HepG2 (cell line): ENCODE data around the gene PLCD4. TPM values are rescaled to one million over a fixed set of nuclear protein-coding genes. Genes with fewer than 3 reads are reported as not detected.

ENCODE experiments used
- BRCA1 ChIP-seq: sonication (generic); formaldehyde crosslinking; IDR thresholded peaks from 2 replicates; pipeline ENCODE4 v1.4.0; 2020; ENCODE audit warnings: missing genetic modification reagents
- KAT7 ChIP-seq: IDR thresholded peaks from 2 replicates; pipeline ENCODE4 v1.6.1; 2018; ENCODE audit warnings: borderline replicate concordance, missing compliant biosample characterization
- MIXL1 ChIP-seq: IDR thresholded peaks from 2 replicates; pipeline ENCODE4 v1.6.1; 2016
- NFATC3 ChIP-seq: sonication (generic); formaldehyde crosslinking; IDR thresholded peaks from 2 replicates; pipeline ENCODE4 v1.5.1; 2020; ENCODE audit warnings: mild to moderate bottlenecking, missing genetic modification reagents
- POLR2AphosphoS5 ChIP-seq: IDR thresholded peaks from 2 replicates; pipeline ENCODE4 v1.6.1; 2012; ENCODE audit warnings: low read depth, low read length
- SMC3 ChIP-seq: IDR thresholded peaks from 2 replicates; pipeline ENCODE4 v1.6.1; 2011; ENCODE audit warnings: low read length, improper control_type of control experiment
- TFDP1 ChIP-seq: IDR thresholded peaks from 2 replicates; pipeline ENCODE4 v1.6.1; 2016; ENCODE audit warnings: missing compliant biosample characterization, missing genetic modification reagents, borderline replicate concordance
- TRIM22 ChIP-seq: fragments of 450-650 bp; IDR thresholded peaks from 2 replicates; pipeline ENCODE4 v1.6.1; 2017
- ZBTB37 ChIP-seq: sonication (generic); formaldehyde crosslinking; IDR thresholded peaks from 2 replicates; pipeline ENCODE4 v1.4.0; 2020; ENCODE audit warnings: mild to moderate bottlenecking, missing genetic modification reagents
- ZFP36L1 ChIP-seq: sonication (generic); formaldehyde crosslinking; IDR thresholded peaks from 2 replicates; pipeline ENCODE4 v1.8.0; 2022; ENCODE audit warnings: mild to moderate bottlenecking, missing genetic modification reagents, moderate library complexity
- ZFP36L2 ChIP-seq: sonication (generic); formaldehyde crosslinking; IDR thresholded peaks from 2 replicates; pipeline ENCODE4 v1.4.0; 2020; ENCODE audit warnings: missing genetic modification reagents
- ZNF160 ChIP-seq: sonication (generic); formaldehyde crosslinking; IDR thresholded peaks from 2 replicates; pipeline ENCODE4 v1.8.0; 2022; ENCODE audit warnings: mild to moderate bottlenecking, inconsistent platforms, missing genetic modification reagents
- ZNF256 ChIP-seq: sonication (generic); formaldehyde crosslinking; conservative IDR thresholded peaks from 2 replicates; pipeline ENCODE4 v1.4.0; 2020; ENCODE audit warnings: missing genetic modification reagents
- ZNF407 ChIP-seq: sonication (generic); formaldehyde crosslinking; IDR thresholded peaks from one replicate; pipeline ENCODE4 v1.5.1; 2020; ENCODE audit warnings: mild to moderate bottlenecking, missing genetic modification reagents; ENCODE audit errors: not compliant biosample characterization
- ZNF446 ChIP-seq: sonication (generic); formaldehyde crosslinking; IDR thresholded peaks from 2 replicates; pipeline ENCODE4 v1.5.0; 2020; ENCODE audit warnings: mild to moderate bottlenecking, missing genetic modification reagents
- ZNF605 ChIP-seq: sonication (generic); formaldehyde crosslinking; IDR thresholded peaks from 2 replicates; pipeline ENCODE4 v1.8.0; 2022; ENCODE audit warnings: mild to moderate bottlenecking, missing genetic modification reagents
- ZNF660 ChIP-seq: sonication (generic); formaldehyde crosslinking; IDR thresholded peaks from 2 replicates; pipeline ENCODE4 v1.5.1; 2020; ENCODE audit warnings: mild to moderate bottlenecking, low read depth, missing genetic modification reagents, borderline replicate concordance
- ZNF672 ChIP-seq: sonication (generic); formaldehyde crosslinking; IDR thresholded peaks from 2 replicates; pipeline ENCODE4 v1.8.1; 2022; ENCODE audit warnings: missing genetic modification reagents
- polyA plus RNA-seq, 8 experiments: library from polyadenylated mRNA; depleted of rRNA in 3 of 8; stranded (reverse) in 7 of 8; unstranded in 1 of 8; fragments of >200 nt; fragmentation: Illumina TruSeq in 4 of 8; extraction: Trizol in 4 of 8; gene quantifications; 2 replicates each; pipeline versions ENCODE4 v1.2.1 to v1.2.3, GENCODE V29; 2011 to 2016; ENCODE audit warnings: low read depth in 4 of 8, missing spikeins in 1 of 8, mixed read lengths in 1 of 8; ENCODE audit not compliant: insufficient read depth in 1 of 8
- total RNA-seq, 5 experiments: library from RNA; depleted of rRNA; stranded (reverse); fragments of >200 nt; fragmentation: Illumina TruSeq; extraction: Trizol; gene quantifications; 2 replicates each; pipeline ENCODE4 v1.2.3, GENCODE V29; 2016; ENCODE audit warnings: low read depth in 1 of 5

Gene PLCD4
- total and polyA plus RNA-seq, 2 of the 13 experiments (the other 11 are each of a cell fraction or from before 2014, with no cell fraction given) = 0.26 TPM; not detected in 1

- TF ChIP-seq TRIM22 (no peak), ZFP36L2 (CRISPR knock-in tag) (no peak), ZNF672 (CRISPR knock-in tag) (no peak), POLR2AphosphoS5 (peak; percentile 97), ZFP36L1 (CRISPR knock-in tag) (peak; percentile 60; the same call in 1 of the 2 replicates), ZNF446 (CRISPR knock-in tag) (peak; percentile 80; the same call in 1 of the 2 replicates), MIXL1 (CRISPR knock-in tag) (0 out of 2 replicates have a peak, but pooled peaks have one; percentile 39), ZNF660 (peak; percentile 41; the same call in 1 of the 2 replicates), TFDP1 (CRISPR knock-in tag) (no peak), ZNF256 (CRISPR knock-in tag) (no peak), BRCA1 (CRISPR knock-in tag) (no peak; the same call in 1 of the 2 replicates), SMC3 (no peak), NFATC3 (CRISPR knock-in tag) (no peak), KAT7 (CRISPR knock-in tag) (peak; percentile 86), ZBTB37 (CRISPR knock-in tag) (no peak), ZNF605 (CRISPR knock-in tag) (peak; percentile 67; the same call in 1 of the 2 replicates), ZNF407 (CRISPR knock-in tag) (peak; percentile 49), ZNF160 (CRISPR knock-in tag) (no peak)
Observed at GRCh38 chr2:218671654-218672566, 64.2 kb downstream of the PLCD4 start, which contains the start of the genes RNF25 and STK36 (continued).
